ENCODE measurements around the gene SNRNP27.
"Not testable (repeated sequence)": the region's sequence is repeated elsewhere in the genome, so short reads cannot be mapped to it uniquely, and the experiment has no call there.

The SNRNP27 gene, protein sequence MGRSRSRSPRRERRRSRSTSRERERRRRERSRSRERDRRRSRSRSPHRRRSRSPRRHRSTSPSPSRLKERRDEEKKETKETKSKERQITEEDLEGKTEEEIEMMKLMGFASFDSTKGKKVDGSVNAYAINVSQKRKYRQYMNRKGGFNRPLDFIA

DNA sequence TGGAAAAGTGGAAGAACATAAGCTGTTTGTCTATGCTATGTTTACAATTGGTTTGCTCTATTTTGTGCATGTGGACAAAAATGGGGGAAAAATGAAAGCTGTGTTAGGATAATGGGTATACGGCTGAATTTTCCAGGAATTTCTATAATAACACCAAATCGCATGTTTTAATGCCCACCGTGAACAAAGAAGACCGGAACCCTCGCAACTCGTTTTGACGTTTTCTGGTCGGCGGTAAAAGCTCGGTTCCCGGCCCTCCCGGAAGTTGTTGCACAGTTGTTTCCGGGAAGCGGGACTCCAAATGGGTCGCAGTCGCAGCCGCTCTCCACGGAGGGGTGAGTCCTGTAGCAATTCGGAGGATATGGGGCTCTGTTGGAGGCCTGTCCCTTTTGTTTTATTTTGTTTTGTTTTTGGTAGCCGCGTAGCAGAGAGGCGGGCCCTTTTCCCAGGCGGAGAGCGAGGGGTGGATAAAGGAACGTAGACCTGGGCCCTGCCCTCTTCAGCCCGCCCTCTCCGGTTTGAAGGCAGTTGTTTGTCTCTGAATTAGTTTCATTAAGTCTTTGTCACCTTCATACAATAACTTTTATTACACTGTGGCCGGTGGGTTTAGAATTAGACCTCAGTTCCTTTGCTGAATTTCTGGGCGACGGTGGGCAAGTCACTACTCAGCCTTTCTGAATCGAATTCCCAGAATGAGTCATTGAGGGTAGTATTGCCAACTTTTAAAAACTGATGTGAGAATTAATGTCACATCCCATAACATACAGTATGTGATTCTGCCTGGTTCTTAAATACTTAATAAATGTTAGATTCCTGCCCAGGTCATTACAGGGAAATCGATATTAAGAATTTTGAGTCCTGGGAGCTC lies at the start of gene SNRNP27:
Gene SNRNP27 (plus strand): TSS at position 273 of the 868 bp plus-strand sequence. CDS start 29 bp downstream, at position 302.
- DNase-seq: peak; percentile 56 to 58

DNA sequence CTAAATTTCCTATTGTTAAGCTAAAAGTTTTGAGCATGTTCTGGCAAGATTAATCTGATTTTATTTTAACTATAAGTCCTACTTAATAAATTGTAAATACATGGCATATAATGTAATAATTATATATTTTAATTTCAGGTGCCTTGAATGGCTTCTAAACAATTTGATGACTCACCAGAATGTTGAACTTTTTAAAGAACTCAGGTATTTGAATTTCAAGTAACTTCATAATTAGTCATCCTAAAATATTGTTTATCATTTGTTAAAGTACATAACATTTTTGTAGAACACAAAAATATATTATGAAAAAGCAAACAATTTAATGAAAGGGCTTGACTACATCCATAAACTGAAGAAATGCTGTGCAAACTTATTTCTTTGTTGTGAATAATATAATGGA lies 49.8 kb upstream of the SNRNP27 start:
- no peak for DNase-seq

DNA sequence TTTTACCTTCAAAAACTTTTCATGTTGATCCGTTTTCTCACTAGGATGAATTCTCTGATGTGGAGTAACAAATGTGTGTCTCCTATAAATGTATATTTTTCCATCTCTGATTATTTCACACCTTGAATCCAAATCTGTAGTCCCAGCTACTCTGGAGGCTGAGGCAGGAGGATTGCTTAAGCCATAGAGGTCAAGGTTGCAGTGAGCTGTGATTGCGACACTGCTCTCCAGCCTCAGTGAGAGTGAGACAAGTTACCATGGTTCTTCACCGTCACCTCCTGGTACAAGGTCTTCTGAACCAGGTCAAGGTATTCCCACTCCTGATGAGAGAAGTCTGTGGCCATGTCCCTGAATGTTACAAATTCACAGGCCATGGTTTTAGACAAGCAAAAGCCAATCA lies 49.2 kb upstream of the SNRNP27 start:
- DNase-seq: no peak

DNA sequence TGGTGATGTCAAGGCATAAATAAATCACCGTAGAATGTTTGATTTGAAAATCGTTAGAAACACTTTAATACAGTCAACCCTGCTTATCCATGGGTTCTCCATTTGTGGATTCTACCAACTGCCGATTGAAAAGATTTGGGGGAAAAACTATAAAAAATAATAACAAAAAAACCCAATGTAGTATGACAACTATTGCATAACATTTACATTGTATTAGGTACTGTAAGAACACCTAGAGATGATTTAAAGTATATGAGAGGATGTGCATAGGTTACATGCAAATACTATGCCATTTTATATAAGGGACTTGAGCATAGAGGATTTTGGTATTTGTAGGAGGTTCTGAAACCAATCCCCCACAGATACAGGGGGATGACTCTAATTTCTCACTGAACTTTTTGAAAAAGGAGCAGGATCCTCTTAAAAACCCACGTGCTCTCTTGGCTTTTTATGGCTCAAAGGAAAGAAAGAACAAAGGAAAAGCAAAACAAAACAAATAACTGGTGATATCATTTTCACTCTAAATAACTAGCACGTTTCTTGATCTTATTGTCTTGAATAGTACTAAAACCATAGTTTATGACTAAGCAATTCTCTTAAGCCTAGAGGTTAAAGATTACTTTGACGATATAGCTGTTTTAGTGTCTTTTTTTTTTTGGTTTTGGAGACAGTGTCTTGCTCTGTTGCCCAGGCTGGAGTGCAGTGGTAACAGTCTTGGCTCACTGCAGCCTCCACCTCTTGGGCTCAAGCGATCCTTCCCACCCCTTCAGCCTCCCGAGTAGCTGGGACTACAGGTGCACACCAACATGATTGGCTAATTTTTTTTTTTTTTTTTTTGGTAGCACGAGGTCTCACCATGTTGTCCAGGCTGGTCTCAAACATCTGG lies 47.3 kb upstream of the SNRNP27 start:
- no peak for DNase-seq

DNA sequence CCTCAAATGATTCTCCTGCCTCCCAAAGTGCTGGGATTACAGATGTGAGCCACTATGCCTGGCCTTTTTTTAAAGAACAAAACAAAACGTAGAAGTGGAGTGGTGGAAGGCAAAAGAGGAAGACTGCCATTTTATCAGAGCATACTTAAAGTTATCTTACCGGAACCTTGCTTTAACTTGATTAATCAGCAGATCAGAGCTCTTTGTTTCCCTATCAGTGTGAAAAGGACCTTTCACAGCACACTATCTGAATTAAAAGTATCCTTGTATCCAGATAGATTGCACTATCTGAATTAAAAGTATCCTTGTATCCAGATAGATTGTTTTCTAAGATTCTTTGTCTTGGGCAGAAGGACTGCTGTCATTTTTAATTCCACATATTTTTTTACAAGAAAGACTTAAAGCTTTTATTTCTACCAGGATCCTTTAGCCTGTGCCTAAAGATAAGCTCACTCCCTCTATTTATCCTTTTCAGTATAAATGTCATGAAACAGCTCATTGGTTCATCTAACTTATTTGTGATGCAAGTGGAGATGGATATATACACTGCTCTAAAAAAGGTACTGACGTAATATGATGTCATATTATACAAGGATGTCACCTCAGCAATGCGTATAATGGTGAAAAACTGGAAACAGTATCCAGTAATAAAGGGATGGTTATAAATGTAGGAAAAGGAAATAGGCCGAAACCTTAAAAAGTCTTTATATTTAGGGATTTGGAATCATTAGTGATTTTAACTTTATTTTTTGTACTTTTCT lies 46.5 kb upstream of the SNRNP27 start:
- DNase-seq: no peak

DNA sequence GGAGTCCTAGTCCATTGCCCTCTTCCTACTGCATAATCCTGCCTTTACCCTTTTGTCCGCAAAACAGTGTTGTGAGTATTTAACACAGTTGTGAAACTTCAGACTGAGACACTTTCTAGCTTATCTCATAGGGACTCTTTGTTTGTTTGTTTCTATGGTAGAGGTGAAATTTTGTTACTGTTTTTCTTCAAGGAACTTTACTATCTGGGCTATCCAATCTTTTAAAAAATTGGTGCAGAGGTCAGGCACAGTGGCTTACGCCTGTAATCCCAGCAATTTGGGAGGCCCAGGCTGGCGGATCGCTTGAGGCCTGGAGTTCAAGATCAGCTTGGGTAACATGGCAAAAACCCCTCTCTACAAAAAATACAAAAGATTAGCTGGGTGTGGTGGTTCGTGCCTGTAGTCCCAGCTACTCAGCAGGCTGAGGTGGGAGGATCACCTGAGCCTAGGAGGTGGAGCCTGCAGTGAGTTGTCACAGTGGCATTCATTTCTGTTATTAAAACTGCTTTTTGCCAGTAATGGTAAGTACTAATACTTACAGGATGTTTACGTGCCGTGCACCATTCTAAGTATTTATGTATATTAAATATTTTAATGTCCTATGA lies 45.5 kb upstream of the SNRNP27 start:
- DNase-seq: no peak

DNA sequence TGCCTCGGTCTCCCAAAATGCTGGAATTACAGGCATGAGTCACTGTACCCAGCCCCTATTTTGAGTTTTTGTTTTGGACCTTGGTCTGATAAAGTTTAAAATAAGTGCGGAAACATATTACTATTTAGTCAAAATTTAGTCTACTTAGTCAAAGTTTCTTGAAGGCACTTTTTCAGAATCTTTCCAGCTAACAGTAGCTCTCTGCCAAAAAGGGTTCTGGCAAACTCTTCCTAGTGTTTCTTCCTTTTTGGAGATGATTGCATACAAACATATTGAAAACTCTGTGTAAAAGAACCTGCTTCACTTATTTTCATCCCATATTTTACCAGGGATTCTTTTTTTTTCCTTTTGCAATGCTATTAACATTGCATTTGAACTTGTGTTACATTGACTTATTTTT lies 35.5 kb upstream of the SNRNP27 start:
- DNase-seq: no peak

DNA sequence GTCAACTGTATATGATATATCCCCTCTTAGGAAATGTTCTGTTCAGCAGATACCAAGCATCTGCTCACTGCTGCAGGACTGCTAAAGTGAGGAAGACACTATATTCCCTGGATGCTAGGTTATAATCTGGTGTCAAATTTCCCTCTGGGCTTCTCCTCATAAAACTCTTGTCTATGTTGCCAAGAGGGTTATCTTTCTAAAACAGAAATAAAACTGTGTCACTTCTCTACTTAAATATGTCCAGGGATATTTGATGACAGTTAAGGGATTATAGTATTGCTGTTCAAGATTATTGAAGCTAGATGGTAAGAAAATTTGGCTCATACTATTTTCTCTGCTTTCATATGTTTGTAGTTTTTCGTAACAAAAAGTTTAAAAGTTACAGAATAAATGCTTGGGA lies 30.5 kb upstream of the SNRNP27 start:
- DNase-seq: no peak

DNA sequence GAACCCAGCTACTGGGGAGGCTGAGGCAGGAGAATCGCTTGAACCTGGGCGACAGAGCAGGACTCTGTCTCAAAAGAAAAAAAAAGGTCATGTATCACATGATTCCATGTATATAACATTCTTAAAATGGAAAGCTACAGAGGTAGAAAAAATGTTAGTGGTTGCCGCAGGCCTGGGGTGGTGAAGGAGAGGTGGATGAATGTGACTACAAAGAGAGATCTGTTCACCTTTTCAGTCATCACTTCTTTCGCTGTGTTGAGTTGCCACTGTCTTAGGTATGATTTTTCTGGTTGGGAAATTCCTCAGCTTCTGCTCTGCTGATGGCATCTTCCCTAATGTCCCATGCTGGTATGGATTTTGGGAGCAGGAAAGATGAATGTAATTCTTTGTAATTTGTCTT lies 5.3 kb upstream of the SNRNP27 start:
- DNase-seq: no peak

DNA sequence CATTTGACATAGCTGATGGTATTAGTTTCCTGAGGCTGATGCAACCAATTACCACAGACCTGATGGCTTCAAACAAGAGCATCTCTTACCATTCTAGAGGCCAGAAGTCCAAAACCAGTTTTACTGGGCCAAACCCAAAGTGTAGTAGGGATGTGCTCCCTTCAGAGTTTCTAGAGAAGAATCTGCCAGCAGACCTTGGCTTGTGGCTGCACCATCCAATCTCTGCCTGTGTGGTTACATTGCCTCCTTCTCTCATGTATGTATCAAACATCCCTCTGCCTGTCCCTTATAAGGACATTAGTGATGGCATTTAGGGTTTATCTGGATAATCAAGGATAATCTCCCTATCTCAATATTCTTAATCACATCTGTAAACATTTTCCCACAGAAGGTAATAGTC lies 4.5 kb upstream of the SNRNP27 start:
- DNase-seq: no peak

DNA sequence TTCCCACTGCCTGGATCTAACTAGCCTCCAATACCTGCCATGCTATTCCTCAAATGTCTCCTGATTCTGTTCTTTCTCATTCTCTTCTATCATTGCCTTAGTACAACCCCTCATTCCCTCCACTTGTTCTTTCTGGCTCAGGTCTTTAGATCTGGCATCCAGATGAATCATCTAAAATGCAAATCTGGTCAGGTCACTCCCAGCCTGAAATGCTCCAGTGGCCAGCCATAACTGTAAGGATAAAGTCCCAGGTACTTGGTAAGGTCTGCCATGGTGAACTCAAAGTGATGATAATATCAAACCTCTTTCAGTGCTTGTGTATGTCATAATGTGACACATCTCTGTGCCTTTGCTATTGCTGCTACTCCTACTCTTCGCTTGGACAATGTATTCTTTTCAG lies 2.9 kb upstream of the SNRNP27 start:
- DNase-seq: no peak

DNA sequence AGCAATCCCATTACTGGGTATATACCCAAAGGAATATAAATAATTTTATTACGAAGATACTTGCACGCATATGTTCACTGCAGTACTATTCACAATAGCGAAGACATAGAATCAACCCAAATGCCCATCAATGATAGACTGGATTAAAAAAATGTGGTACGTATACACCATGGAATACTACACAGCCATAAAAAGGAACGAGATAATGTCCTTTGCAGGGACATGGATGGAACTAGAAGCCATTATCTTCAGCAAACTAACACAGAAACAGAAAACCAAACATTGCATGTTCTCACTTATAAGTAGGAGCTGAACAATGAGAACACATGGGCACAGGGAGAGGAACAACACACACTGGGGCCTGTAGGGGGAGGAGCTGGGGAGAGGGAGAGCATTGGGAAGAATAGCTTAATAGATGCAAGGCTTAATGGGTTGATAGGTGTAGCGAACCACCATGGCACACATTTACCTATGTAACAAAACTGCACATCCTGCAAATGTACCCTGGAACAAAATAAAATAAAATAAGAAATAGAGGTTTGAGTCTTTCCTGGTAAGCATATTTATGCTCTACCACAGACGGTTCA lies 825 bp upstream of the SNRNP27 start:
- DNase-seq: not testable (repeated sequence)

DNA sequence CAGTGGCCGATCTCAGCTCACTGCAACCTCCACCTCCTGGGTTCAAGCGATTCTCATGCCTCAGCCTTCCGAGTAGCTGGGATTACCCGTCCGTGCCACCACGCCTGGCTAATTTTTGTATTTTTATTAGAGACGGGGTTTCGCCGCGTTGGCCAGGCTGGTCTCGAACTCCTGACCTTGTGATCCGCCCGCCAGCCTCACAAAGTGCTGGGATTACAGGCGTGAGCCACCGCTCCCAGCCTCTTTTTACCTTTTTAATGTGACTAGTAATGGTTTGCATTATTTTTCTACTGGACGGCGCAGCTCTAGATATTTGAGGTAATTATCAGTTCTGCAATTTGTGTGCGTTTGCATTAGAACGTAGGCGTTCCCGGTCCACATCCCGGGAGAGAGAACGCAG lies 981 bp downstream of the SNRNP27 start:
- not testable (repeated sequence) for DNase-seq

DNA sequence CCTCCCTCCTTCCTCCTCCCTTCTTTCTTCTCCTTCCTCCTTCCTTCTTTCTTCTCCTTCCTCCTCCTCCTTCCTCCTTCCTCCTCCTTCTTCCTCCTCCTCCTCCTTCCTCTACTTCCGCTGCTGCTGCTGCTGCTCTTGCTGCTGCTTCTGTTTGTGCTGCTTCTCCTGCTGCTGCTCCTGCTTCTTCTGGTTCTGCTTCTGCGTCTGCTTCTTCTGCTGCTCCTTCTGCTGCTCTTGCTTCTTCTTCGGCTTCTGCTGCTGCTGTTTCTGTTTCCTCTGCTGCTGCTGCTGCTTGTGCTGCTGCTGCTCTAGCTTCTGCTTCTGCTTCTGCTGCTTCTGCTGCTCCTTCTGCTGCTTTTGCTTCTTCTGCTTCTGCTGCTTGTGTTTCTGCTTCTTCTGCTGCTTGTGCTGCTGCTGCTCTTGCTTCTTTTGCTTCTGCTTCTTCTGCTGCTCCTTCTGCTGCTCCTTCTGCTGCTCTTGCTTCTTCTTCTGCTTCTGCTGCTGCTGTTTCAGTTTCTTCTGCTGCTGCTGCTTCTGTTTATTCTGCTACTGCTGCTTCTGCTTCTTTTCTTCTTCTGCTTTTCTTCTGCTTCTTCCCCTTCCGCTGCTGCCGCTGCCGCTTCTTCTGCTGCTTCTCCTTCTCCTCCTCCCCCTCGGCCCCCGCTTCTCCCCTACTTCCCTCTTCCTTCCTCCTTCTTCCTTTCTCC lies 8.6 kb downstream of the SNRNP27 start:
- DNase-seq: peak in 1 of 2 donors; percentile 89

DNA sequence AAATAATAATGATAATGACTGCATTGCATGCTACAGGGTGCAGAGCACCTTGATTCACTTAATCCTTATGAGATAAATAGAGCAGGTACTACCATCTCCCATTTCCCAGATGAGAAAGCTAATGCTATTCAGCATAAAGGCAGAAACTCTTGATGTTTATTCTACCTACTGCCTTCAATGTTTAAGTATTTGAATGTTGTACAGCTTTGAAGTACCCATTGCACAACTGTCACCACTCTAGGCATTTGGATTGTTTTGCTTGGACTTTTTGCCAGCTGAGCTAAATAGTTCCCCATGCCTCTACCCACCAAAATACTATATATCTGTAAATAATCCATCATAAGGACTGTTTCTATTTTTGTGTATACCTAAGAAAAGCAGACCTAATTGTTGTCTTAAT lies 13.5 kb downstream of the SNRNP27 start:
- no peak for DNase-seq

DNA sequence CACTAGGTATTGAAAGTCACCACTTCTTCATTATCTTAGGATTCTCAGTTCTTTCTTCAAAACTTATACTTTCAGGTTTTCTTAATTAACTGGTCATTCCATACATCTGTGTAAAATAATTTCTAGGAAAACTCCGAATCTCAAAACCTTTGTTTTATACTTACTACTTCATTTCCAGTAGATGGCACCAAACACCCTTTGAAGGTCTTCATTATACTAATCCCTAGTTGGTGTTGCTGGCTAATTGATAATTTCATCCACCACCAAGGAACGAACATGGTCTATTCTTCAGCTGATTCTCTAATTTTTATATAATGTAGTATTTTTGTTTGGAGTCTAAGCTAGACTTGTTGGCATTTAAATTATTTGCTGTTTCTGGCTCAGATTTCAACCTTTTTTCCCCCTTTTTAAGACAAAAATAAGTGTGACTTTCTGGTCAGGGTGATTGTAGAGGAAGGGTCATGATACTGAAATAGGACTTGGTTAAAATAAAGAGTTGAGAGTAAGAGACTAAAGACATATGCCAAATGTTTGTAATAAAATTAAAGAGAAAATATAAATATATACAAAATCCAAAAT lies 18.3 kb downstream of the SNRNP27 start:
- DNase-seq: peak in 1 of 2 donors; percentile 70

DNA sequence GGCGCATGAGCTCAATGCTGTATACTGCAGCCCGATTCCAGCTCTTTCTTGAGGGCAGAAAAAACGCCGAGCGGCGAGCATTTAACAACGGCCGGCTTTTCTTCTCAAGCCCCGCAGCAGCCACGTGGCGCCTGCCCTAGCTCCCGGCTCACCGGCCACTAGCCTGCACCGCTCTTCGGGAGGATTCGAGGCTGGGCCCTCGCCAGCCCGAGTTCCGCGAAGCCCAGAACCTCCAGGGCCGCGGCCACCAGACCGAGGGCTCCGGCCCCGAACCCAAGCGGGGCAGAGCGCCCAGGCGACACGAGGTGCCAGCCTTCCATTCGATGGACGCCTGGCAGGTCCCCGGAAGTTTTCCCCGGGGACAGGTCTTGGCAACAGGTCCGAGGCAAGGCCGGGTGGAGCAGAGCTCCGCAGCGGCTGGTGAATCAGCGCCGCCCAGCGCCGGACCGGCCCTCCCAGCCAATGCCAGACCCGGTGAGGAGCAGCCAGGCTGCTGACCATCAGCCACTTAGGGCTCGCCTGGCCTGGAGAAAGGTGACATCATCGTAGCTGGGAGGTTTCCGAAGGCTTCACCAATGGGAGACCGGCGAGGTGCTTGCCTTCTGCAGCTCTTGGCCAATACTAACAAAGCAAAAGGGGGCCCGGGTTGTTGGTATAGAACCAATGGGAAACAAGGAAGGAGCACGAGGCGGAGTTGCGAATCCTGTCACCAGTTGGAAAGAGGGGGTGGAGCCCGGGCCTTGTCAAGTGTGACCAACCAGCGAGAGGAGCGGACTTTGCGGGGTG lies 20.6 kb downstream of the SNRNP27 start:
- peak; percentile 97 to 100 for DNase-seq

DNA sequence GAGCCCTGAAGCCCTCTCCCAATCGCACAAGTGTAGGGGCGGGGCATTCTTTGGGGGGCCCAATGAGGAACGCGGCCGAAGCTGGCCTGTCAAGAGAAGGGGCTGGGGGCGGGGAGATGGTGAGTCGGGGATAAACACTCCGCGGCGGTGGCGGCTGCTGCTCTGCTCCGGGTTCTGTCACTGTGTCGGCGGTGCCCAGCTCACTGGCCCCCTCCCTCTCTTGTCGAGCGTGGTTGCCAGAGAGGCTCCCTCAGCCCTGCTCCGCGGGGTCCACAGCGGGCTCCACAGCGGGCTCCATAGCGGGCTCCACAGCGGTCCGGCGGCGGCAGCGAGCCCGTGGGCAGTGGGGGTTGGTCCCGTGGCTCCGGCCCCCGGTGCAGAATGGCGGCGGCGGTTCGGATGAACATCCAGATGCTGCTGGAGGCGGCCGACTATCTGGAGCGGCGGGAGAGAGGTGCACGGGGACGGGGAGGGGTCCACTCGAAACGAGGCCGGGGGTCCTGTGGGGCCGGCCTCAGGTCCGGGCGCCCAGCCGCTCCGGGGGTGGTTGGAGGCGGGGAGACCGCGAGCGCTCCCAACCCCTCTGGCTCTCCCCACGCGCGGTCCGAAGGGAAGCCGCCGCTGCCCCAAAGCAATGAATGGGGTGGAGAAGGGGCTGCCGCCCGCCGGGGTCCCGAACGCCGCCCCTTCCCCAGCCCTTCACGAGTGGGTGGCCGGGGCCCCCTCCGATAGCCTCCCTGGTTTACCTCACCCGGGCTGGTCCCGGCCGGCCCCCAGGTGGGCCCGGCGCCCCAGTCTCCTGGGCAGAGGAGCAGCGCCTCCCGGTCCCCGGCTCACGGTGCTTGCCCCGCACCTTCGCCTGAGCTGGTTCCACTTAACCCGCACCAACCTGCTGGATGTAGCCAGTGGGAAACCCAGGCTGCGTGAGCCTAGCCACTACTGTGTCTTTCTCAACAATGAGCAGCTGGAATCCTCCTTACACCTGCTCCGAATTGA lies 21.5 kb downstream of the SNRNP27 start, which contains the start of gene MXD1:
Gene MXD1 (plus strand): TSS at position 160 of the 996 bp plus-strand sequence. CDS start 222 bp downstream, at position 382.
- DNase-seq: peak in 1 of 2 donors; percentile 97
